GM18498 (cell line): ENCODE data around the gene MGME1.
"Not testable (repeated sequence)": the region's sequence is repeated elsewhere in the genome, so short reads cannot be mapped to it uniquely, and the experiment has no call there.

Experiments
- ATAC-seq: cut with Tn5 transposase; IDR thresholded peaks from one replicate; pipeline ENCODE4 v1.9.1; 2021; ENCODE audit warnings: mild to moderate bottlenecking, moderate library complexity; ENCODE audit not compliant: unreplicated experiment

MGME1 gene

DNA sequence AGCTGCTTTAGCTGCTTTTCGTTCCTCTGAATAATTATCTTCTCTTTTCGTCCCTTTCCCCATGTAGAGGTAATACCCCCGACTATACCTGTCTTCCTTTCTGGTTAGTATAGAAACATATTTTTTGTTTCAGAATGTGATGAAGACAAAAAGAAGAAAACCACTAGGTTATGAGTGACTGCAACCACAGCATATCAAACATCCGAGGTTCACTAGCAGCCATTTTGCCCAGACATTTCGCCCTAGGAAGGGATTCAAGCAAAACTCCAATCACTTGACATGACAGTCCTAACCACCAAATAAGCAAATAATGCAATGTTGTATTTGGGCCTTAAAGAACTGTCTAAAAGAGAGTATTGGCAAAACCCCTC is 9.6 kb upstream of the MGME1 start:
- no peak for ATAC-seq

DNA sequence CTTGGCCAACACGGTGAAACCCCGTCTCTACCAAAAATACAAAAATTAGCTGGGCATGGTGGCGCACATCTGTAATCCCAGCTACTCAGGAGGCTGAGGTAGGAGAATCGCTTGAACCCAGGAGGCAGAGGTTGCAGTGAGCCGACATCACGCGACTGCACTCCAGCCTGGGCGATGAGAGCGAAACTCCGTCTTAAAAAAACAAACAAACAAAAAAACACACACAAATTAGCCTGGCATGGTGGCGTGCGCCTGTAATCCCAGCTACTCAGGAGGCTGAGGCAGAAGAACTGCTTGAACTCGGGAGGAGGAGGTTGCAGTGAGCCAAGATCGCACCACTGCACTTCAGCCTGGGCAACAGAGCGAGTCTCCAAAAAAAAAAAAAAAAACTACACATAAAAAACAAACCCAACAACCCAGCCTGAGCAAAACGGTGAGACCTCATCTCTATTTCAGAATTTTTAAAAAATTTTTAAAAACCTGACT is 8.4 kb upstream of the MGME1 start:
- ATAC-seq, result not testable (repeated sequence)

DNA sequence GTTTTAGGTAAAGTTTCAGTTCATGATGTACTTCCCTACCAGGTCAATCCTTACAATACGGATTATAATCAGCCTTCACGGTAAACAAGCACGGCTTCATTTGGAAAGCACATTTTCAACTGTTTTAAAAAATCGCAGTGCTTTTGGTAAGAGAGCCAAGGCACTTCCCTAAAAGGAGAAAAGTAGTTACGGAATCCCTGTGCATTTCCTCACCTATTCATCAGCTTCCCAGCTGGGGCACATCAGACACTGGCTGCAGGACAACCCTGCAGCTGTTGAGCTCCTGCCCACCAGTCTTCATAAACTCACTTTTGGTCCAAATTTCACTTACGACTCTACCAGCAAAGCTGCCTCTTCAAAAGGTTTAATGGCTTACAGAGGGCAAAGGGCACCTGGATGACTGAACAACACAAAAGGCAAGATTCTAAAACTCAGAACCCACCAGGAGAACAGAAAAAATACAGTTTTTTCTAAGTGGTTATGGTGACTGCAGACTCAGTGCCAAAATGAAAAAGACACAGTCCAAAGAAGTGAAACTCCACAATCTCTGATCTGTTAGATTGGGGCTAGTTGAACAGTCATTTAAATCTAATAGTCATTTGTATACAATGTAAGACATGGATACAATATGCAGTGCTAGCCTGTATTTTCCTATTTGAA is 7.8 kb upstream of the MGME1 start:
- ATAC-seq, result no peak

DNA sequence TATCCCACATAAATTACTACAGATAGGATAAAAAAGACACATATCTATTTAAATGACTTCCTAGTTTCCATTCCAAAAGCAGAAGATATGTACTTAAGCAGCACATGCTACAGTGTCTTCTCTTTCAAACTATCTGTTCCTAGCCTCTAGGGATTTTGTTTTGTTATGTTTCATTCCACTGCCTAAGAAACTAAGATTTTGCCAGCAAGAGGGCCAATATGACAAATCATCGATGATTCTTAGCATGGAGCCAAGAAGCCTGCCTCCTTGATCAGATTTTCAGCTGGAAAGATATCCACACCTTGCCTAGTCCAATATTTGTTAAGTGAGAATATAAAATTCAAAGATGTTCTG is 7.3 kb upstream of the MGME1 start:
- no peak for ATAC-seq

DNA sequence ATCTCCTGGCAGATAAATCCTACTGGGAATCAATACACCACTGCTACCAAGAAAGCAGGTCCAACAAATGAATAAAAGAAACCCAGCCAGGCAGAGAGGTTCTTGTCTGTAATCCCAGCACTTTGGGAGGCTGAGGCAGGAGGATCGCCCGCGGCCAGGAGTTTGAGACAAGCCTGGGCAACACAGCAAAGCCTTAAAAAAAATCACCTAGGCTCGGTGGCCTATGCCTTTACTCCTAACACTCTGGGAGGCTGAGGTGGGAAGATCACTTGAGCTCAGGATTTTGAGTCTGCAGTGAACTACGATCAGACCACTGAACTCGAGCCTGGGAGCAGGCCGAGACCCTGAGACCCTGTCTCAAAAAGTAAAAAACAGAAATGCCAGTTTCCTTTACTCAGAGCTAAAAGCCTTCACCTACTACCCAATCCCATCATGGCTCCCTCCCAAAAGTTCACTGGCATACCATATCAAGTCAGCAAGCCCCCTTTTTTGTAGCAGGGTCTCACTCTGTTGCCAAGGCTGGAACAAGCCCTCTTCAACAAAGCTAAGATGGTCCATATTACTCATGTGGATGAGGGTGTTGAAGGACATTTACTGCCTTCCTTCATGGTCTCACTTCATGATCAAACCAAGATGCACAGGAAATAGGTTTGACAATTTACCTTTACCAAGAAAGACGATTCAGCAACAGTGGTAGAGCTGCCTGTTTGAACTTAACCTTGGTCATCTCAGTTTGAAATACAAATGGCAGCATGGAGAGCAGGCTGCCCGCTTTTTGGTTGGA is 5.5 kb upstream of the MGME1 start:
- no peak for ATAC-seq

DNA sequence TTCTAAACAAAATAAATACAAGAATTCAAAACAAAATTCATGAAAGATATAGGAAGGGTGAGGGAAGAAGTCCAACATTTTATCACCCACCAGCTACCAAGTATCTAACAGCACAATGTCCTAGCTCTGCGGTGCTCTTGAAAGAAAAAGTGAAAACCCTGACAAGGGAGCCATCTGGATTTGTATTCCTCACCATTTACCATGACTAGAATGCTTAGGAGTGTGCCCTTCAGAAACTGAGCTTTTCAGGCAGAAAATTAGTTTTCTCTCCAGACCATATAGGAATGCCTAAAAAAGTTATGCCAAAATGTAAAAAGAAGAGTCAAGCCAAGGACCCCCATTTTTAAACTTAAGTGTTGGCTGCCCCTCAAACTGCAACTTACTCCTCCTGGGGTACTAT is 4.7 kb upstream of the MGME1 start:
- no peak for ATAC-seq

DNA sequence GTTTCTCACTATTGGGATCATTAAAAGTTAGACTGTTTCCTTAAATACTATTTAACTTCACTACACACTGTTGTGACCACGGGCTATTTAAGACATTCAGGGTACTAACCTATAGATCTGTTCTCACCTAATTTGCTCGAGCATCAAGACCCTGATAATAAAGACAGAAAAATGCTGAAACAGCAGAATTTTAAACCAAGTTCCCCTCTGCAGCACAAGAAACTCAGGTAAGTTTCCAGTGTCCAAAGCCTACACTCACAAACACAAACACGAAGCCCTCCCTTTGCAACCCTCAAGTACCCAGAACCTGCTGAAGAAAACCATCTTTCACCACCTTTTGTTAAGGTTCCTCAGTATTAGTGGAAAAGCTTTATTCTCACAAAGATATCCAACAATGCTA is 4.2 kb upstream of the MGME1 start:
- ATAC-seq, result no peak

DNA sequence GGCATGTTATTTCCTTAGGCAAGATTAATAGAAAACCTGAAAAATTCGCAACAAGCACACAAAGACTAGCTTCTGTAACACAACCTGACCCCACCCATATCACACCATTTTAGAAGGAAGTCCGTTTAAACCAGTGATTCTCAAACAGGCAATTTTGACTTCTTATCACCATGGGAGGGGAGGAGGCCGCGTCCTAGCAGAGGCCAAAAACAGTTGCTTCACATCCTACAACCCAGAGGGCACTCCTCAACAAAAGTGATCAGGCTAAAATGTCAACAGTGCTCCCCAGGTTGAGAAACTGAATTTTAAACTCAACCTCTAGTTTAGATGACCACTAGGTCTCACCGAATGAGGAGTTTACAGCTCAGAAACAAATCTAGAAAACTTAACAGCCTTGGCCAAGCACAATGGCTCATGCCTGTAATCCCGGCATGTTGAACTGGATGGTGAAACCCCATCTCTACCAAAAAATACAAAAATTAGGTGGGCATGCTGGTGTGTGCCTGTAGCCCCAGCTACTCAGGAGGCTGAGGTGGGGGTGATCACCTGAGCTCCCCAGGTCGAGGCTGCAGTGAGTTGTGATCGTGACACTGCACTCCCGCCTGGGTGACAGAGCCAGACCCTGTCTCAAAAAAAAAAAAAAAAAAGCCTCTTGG is 3.6 kb upstream of the MGME1 start:
- no peak for ATAC-seq

DNA sequence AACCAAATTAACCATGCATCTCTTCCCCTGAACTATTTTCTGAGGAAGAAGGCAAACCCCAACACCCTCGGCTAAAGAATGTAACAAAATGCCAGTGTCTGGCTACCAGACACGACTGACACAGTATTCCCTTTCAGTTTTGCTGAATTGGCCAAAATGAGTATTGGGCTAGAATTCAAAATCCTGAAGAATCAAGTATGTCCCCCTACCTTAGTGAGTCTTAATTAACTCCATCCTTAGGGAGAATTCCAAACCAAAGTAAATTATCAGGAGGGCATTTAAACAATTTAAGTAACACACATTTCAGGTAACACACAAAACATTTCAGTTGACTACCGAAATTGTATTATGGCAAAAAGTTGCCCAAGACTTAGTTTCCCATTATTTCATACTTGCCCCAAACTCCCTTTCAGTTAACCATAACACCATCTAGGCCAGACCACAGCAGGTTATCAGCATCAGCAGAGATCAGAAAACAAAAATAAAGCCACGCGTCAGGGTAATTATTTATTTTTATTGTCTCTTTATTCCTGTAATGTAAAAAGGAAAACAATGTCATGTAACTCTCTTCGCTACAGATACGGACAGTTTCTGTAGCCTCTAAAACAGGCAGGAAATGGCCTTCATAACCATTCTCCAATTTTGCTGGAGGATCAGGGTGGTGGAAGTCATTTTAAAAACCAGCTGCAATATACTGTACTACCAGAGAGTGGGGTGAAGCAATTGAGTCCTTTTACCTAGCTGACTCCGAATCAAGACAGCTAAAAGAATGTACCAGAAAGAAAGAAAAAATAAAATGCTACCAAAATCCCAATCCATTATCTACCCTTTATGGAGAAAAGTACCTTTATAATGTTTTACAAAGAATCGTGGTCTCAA is 2.1 kb upstream of the MGME1 start:
- ATAC-seq, result no peak

DNA sequence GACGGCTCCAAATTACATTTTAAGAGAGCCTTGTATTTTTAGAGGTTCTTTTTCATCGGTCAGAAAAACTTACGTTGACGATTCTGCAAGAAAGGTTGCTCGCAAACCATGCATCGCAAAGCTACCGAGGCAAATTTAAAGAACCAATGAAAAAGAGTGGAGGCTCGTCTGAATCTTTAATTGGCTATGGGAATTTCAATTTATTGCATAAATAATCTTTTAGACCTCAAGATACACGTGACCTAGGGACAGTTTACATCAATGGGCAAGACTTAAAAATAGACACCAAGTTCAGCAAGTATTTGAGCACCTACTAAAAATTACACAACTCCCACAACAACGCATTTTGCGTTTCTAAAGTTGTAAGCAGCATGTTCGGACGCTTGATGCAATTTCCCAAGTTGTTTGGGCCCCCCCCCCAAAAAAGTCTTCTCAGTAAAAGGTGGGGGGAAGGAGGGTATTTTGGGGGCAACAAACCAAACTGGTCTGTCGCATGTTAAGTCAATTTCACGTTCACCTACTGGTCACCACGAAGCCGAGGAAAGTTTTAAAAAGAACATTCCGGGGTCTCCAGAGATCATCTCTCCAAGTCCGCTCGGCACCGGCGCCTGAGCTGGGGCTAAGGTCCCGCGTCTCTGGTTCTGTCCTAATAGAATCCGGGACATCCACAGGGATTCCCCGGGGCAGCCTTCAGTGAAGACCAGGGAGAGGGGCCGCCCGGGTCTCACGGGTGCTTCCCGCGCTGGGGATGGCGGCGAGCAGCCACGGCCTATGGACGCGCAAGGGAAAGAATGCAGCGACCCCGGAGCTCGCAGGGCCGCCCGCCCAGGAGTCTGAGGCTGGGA is 1.1 kb upstream of the MGME1 start:
- peak; percentile 1 for ATAC-seq

DNA sequence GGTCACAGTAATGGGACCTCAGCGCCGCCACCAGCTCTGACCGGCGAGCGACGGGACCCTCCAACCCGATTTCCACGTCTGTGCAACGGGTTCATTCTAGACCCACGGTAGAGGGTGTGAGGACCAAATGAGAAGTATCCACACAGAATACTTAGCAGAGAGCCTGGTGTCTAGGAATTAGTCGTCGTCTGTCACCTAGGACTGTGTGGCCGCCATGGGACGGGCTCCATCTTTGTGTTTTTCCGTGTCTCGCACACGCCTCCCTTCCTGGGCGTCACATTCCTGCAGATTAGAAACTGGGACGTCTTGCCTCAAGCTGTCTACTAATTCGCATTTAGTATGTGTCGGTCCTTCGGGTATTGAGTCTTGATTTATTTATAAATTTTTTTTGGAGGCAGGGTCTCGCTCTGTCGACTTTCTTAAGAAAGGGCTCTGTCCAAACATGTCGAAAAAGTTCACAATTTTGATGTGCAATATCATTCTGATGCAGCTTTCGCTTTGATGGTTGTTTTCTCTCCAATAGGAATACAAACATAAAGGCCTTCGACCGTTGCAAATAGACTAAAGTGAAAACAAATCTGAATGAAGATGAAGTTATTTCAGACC is 563 bp downstream of the MGME1 start:
- peak; percentile 5 for ATAC-seq

DNA sequence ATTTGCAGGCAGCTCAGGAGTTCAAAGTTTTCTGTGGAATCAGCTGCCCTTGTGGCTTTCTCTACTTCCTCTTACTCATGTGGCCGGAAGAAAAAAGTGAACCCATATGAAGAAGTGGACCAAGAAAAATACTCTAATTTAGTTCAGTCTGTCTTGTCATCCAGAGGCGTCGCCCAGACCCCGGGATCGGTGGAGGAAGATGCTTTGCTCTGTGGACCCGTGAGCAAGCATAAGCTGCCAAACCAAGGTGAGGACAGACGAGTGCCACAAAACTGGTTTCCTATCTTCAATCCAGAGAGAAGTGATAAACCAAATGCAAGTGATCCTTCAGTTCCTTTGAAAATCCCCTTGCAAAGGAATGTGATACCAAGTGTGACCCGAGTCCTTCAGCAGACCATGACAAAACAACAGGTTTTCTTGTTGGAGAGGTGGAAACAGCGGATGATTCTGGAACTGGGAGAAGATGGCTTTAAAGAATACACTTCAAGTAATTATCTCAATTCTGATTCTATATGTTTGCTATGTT is 1.1 kb downstream of the MGME1 start:
- no peak for ATAC-seq

DNA sequence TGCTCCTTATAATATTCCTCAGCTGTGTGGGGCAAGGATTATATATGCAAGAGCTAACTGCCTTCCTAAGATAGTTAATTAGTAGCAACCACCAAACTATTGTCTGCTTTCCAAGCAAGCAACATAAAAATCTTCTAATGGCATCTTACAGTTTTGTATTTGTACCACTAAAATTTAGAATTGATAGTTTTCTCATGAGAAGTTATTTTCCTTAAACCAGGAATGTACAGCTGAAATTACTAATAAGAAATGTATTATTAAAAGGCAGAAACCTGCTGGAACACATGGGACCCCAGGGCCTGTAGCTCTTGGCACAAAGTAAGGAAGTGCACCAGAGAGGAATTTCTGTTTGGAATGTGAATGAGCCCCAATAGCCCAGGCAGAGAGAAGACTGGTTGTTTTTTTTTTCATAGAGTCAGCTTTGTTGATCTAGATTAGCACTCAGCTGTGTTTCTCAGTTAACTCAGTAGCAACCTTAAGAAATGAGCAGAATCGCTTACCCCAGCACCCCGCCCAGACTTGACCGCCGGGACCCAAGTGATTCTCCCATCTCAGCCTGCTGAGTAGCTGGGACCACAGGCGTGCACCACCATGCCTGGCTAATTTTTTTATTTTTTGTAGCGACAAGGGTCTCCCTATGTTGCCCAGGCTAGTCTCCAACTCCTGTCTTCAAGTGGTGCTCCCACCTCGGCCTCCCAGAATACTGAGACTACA is 2.6 kb downstream of the MGME1 start:
- ATAC-seq, result no peak

DNA sequence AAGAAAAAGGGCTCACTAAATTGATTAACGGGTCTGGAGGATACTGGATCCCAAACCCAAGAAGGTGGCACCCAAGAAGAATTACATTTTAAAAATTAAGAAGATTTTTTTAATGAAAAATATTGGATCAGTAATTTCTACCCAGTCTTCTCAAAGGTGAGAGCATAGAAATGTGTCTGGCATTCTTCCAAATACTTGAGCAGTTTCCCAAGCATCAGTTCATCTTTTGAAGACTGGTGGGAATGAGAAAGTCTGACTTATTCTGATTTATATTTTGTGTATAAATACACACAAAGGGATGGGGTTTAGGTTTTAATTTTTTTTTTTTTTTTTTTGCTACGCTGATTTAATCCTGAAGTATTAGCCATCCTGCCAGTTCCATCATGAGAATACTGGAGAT is 3.3 kb downstream of the MGME1 start:
- no peak for ATAC-seq

DNA sequence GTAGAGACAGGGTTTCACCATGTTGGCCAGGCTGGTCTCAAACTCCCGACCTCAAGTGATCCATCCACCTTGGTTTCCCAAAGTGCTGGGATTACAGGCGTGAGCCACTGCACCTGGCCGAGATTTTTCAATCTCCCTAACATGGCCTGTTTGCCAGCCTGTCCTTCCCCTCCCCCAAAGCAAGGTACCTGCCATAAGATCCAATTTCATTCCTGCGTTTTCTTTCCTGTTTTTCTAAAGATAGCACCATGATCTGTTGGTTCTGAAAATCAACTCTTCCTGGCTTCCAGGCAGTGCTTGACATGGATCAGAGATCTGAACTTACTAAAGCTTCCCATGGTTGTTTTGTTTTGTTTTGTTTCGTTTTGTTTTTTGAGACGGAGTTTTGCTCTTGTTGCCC is 7.5 kb downstream of the MGME1 start:
- no peak for ATAC-seq

DNA sequence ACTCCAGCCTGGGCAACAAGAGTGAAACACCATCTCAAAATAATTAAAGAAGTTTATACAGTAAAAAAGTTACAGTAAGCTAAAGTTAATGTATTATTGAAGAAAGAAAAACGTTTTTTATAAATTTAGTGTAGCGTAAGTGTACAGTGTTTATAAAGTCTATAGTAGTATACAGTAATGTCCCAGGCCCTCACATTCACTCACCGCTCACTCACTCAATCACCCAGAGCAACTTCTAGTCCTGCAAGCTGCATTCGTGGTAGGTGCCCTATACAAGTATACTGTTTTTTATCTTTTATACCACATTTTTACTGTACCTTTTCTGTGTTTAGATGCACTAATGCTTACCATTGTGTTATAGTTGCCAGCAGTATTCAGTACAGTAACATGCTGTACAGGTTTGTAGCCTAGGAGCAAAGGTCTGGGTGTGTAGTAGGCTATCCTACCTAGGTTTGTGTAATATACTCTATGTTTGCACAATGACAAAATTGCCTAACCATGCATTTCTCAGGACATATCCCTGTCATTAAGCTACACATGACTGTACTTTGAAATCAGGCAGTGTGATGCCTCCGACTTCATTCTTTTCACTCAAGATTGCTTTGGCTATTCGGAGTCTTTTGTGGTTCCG is 16.7 kb downstream of the MGME1 start:
- no peak for ATAC-seq

DNA sequence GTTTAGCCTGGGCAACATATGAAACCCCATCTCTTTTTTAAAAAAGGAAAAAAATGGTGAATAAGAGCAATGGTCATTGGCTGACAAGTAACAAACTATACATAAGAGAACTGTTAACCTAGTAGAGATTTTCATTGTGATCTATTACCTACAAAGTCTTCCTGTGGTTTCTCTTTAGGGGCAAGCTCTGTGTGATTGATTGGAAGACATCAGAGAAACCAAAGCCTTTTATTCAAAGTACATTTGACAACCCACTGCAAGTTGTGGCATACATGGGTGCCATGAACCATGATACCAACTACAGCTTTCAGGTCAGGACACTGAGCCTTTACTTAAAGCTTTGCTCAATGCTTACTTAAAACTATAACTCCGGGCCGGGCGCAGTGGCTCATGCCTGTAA is 19.2 kb downstream of the MGME1 start:
- no peak for ATAC-seq

DNA sequence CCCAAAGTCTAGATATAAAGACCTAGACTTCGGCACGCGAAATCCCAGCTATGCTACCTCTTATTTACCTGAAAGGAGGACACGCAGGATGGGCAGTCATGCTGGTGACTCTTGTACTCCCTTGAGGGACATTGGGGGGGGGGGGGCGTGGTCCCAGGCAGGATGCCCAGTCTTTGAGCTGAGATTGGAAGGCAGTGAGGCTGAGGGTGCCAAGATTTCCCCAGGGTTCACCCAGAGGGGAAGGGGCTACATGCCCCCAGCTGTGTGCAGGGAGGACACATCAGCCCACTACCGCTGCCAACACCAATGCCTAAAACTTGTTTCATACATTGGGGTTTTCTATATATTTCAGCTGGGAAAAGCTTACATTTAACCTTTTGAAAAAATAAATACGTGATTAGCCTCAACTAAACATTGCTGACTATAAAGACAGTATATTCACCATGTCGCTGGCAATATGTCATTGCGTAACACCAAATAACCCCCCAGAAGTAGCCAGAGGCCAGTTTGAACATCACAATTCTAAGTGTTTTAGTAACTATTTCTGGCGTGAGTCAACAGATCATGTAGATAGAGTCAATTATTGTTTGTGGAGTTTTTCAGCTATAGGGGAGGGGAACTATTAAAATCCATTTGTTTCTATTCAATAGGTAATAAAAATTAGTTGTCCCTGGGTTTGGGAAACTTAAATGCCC is 21.6 kb downstream of the MGME1 start:
- no peak for ATAC-seq
